Skeletal muscle tissue (tissue), 2 donors: Measurements from ENCODE around the gene LDLRAD3. TPM values are rescaled to one million over a fixed set of nuclear protein-coding genes. Genes with fewer than 3 reads are reported as not detected.

ENCODE experiments used
- small RNA-seq: library from RNA; depleted of rRNA; stranded (forward); fragments of <200 nt; gene quantifications from one replicate; pipeline ENCODE3, GENCODE V24; 2014
- total RNA-seq: library from RNA; depleted of rRNA; stranded (reverse); fragments of >200 nt; gene quantifications from one replicate; pipeline ENCODE4 v1.2.3, GENCODE V29; 2014

LDLRAD3 gene
- total RNA-seq, 1 donor from 2014 or later: 39.1 TPM

Small RNA genes lying within 50 kb of the gene (small RNA-seq; reads per million reads assigned to genes)
- gene MIR3973: not detected
